Measurements from ENCODE around the gene SPATS2L.

Gene SPATS2L

DNA sequence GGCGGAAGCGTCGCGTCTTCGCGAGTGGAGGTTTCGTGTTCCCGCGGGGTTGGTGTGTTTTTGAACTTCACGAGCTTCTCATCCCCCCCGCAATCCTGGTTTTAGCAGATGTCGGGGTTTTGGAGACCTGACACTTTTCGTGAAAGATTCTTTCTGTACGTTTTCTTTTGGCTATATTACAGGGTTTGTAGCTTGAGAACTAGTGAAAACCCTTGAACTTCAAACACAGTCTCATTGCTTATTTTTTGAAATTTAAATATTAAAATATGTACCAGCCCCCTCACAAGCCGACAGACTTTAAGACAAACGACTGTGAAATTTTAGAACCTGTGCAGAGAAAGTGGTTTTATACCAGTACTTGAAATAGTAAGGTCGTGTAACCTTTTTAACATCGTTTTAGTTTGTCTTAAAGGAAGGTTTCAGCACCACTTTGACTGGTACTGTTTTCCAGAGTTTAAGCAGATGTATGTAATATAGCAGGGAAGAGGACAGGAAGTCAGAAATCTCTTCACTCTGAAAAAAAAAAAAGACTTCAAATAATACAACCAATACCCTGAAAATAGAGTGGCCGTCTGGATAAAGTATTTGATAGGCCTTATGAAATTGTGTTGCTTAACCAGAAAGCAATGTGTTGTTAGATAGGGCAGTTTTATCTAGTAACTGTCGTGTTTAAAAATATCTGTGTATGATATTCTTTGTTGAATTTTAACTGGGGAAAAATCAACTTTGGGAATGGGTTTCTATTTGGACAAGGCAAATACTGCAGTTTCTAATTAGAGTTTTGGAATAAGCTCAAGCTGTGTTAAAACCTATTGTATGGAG, 1.4 kb downstream of the SPATS2L start:
- H3K4me3 ChIP-seq (ENCODE audit: low read length in 2 of 2) = peak overlapping the region; percentile 68 to 83
- no peaks in the 10 kb centered on the region for H3K36me3 ChIP-seq (ENCODE audit: control insufficient read depth in 2 of 2, insufficient read depth in 2 of 2, low read length in 2 of 2)
- no peaks in the 10 kb centered on the region for H3K9me3 ChIP-seq (ENCODE audit: control insufficient read depth in 2 of 2, low read length in 2 of 2)
- H3K27ac ChIP-seq (ENCODE audit: low read length) = peak overlapping the region; percentile 53
- peaks cover 18% of the 10 kb centered on the region for H3K4me1 ChIP-seq (ENCODE audit: control insufficient read depth, insufficient read depth, low read length)
- H3K27me3 ChIP-seq (ENCODE audit: control insufficient read depth in 1 of 2, insufficient read depth in 2 of 2, low read length in 2 of 2) = no peaks in the 10 kb centered on the region
- H3K9ac ChIP-seq (ENCODE audit: low read length in 2 of 2) = peak overlapping the region; percentile 61 to 80

DNA sequence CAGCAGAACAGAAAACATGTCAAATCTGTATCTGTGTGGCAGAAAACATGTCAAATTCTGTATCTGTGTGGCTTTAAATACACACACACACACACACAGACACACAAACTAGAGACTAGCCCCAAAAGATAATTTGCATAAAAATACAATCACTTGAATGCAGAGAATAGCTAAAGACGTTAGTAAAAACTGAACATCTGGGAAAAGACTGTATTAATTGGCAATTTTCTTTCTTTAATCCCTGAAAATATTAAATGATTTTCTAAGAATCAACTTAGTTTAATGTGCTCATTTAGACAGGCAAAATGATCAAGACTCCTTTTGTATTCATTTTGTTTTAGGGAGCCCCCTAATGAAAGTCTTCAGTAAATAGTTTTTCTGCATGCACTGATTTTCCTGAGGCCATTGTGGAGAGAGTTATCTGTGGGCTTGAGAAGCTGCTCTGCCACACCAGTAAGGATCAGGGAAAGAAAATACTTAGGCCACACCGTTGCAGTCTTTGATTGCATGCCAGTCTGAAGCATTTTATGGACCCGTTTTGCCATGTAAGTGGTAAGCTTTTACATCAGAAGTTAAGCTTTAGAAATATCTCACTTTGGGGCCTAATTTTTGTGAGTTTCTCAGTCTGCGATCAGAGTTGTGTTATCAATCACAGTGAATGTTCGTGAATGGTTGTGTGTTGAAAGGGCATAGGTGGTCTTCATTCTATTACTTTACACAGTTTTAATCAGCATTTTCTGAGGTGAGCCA, 2.2 kb downstream of the SPATS2L start:
- Histone ChIP-seq H3K4me3 (ENCODE audit: low read length in 2 of 2) (peak overlapping the region in 1 of 2 donors; percentile 83), H3K4me1 (ENCODE audit: control insufficient read depth, insufficient read depth, low read length) (peaks cover 18% of the 10 kb centered on the region), H3K27ac (ENCODE audit: low read length) (no peak overlapping the region), H3K9ac (ENCODE audit: low read length in 2 of 2) (peak overlapping the region in 1 of 2 donors; percentile 61), H3K36me3 (ENCODE audit: control insufficient read depth in 2 of 2, insufficient read depth in 2 of 2, low read length in 2 of 2) (no peaks in the 10 kb centered on the region), H3K9me3 (ENCODE audit: control insufficient read depth in 2 of 2, low read length in 2 of 2) (no peaks in the 10 kb centered on the region), H3K27me3 (ENCODE audit: control insufficient read depth in 1 of 2, insufficient read depth in 2 of 2, low read length in 2 of 2) (no peaks in the 10 kb centered on the region)

DNA sequence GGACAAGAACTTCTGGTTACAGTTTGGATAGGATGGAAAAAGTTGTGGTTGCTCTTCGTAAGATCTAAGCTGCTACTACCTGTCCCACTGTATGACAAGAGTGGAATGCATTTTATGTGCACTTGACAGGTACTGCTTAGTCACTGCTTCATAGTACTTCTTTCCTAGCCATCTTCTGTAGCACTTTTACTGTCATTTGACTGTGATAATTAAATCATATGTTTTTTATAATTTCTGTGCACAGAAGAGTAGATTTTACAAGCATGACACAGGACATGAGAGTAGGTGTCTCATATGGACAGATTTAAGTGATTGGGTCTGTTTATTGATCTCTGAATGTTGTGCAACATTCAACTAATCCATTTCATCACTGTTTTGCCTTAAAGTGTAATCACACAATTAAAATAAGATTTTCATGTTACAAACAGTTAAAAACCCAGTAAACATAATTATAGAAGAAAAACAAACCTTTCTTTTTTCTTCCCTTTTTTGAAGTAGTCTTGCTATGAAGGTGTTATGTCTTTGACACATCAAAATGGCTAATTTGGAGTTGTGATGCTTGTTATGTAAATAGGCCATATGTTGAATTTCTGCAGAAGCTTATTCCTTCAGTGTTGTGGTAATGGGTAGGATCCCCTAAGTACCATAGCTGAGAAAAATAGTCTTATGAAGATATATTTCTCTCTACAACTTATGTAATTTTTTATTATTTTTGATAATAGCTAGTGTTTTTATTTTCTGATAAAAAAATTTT, 3.0 kb downstream of the SPATS2L start:
- H3K27ac ChIP-seq (ENCODE audit: low read length) = no peak overlapping the region
- no peaks in the 10 kb centered on the region for H3K9me3 ChIP-seq (ENCODE audit: control insufficient read depth in 2 of 2, low read length in 2 of 2)
- no peak overlapping the region for H3K9ac ChIP-seq (ENCODE audit: low read length in 2 of 2)
- H3K4me3 ChIP-seq (ENCODE audit: low read length in 2 of 2) = no peak overlapping the region
- peaks cover 18% of the 10 kb centered on the region for H3K4me1 ChIP-seq (ENCODE audit: control insufficient read depth, insufficient read depth, low read length)
- H3K27me3 ChIP-seq (ENCODE audit: control insufficient read depth in 1 of 2, insufficient read depth in 2 of 2, low read length in 2 of 2) = no peaks in the 10 kb centered on the region
- H3K36me3 ChIP-seq (ENCODE audit: control insufficient read depth in 2 of 2, insufficient read depth in 2 of 2, low read length in 2 of 2) = no peaks in the 10 kb centered on the region

DNA sequence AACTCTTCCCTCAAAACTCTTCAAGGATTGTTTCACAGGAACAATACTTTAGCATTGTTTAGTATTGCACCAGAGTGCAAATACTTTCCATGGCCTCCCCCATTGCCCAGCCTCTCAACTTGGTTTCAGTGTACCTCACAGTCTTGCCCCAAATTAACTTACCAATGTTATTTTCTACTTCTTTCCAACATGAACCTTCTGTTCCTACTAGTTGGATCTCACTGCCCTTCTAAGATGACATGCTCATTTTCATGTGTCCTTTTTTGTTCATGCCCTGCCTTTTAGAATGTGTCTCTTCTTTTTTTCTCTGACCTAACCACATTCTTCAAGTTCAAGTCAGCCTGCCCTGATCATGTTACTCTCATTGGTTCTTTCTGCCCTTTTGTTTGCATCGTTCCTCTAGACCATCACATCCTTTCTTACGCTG, 4.1 kb downstream of the SPATS2L start:
- Histone ChIP-seq H3K9me3 (ENCODE audit: control insufficient read depth in 2 of 2, low read length in 2 of 2) (no peaks in the 10 kb centered on the region), H3K36me3 (ENCODE audit: control insufficient read depth in 2 of 2, insufficient read depth in 2 of 2, low read length in 2 of 2) (no peaks in the 10 kb centered on the region), H3K27me3 (ENCODE audit: control insufficient read depth in 1 of 2, insufficient read depth in 2 of 2, low read length in 2 of 2) (no peaks in the 10 kb centered on the region), H3K9ac (ENCODE audit: low read length in 2 of 2) (no peak overlapping the region), H3K4me1 (ENCODE audit: control insufficient read depth, insufficient read depth, low read length) (peaks cover 18% of the 10 kb centered on the region), H3K4me3 (ENCODE audit: low read length in 2 of 2) (no peak overlapping the region), H3K27ac (ENCODE audit: low read length) (no peak overlapping the region)

DNA sequence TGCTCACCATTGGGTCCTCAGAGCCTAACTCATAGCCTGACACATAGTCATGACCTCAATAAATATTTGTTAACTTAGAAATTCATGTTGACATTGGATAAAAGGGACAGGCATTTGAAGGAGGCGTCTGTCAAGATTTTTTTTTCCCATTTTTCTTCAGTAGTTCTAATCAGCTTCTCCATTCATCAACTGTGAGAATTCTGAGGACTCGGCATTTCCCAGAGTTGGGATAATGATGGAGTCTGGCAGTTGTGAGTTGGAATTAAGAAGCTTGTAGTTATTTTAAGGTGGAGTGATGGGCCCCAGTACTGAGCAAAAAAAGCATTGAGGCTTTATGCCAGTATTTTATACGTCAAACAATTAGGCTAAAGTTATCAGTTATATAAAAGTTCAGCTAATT, 4.6 kb downstream of the SPATS2L start:
- Histone ChIP-seq H3K9me3 (ENCODE audit: control insufficient read depth in 2 of 2, low read length in 2 of 2) (no peaks in the 10 kb centered on the region), H3K36me3 (ENCODE audit: control insufficient read depth in 2 of 2, insufficient read depth in 2 of 2, low read length in 2 of 2) (no peaks in the 10 kb centered on the region), H3K27me3 (ENCODE audit: control insufficient read depth in 1 of 2, insufficient read depth in 2 of 2, low read length in 2 of 2) (no peaks in the 10 kb centered on the region), H3K27ac (ENCODE audit: low read length) (no peak overlapping the region), H3K4me1 (ENCODE audit: control insufficient read depth, insufficient read depth, low read length) (peaks cover 15% of the 10 kb centered on the region), H3K9ac (ENCODE audit: low read length in 2 of 2) (no peak overlapping the region), H3K4me3 (ENCODE audit: low read length in 2 of 2) (no peak overlapping the region)

DNA sequence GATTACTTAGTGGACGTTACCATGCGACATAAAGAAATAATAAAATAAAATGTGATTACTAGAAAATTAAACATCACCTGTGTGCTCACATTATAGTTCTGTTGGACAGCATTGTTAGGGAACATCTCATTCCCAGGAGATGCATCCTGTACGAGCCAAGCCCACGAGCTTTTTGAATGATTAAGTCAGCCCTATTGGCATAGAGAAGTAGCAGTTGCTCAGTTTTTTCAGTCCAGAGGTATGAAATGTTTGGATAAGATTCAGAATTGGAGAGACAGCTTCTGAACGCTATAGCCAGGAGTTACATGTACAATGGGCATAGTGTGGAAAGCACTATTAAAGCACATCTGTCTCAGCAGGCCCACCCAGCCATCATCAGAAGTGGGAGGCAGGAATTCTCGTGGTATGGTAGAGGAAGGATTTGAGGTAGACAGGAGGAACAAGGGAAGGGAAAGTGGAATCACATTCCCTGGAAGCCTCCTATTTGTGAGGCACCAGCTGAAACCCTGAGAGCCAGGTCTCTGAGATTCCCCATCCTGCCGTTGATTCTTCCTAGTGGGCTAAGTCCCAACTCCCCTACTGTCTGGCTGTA, 8.6 kb downstream of the SPATS2L start:
- Histone ChIP-seq H3K9me3 (ENCODE audit: control insufficient read depth in 2 of 2, low read length in 2 of 2) (no peaks in the 10 kb centered on the region), H3K27ac (ENCODE audit: low read length) (no peak overlapping the region), H3K36me3 (ENCODE audit: control insufficient read depth in 2 of 2, insufficient read depth in 2 of 2, low read length in 2 of 2) (no peaks in the 10 kb centered on the region), H3K9ac (ENCODE audit: low read length in 2 of 2) (no peak overlapping the region), H3K4me3 (ENCODE audit: low read length in 2 of 2) (no peak overlapping the region), H3K4me1 (ENCODE audit: control insufficient read depth, insufficient read depth, low read length) (peaks cover 17% of the 10 kb centered on the region), H3K27me3 (ENCODE audit: control insufficient read depth in 1 of 2, insufficient read depth in 2 of 2, low read length in 2 of 2) (no peaks in the 10 kb centered on the region)

DNA sequence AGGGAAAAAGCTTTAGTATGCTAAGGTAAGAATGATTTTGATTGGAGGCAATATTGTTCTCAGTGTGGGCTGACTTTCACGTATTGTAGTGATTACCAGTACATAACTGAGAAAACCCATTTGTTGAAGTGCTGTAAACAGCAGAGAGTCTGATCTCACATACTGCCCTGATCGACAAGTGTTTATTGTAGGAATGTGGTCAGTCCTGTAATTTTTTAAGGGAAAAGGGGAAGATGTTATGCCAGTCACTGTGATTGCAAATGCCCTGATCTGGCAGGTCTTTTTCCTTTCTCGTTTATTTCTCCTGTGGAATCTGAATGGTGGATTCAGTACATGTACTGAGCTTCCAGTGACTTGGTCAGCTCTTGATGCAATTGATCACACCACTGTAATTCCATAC, 11.5 kb downstream of the SPATS2L start:
- no peaks in the 10 kb centered on the region for H3K27me3 ChIP-seq (ENCODE audit: control insufficient read depth in 1 of 2, insufficient read depth in 2 of 2, low read length in 2 of 2)
- H3K9me3 ChIP-seq (ENCODE audit: control insufficient read depth in 2 of 2, low read length in 2 of 2) = no peaks in the 10 kb centered on the region
- H3K4me3 ChIP-seq (ENCODE audit: low read length in 2 of 2) = no peak overlapping the region
- no peak overlapping the region for H3K9ac ChIP-seq (ENCODE audit: low read length in 2 of 2)
- peaks cover 6% of the 10 kb centered on the region for H3K4me1 ChIP-seq (ENCODE audit: control insufficient read depth, insufficient read depth, low read length)
- H3K36me3 ChIP-seq (ENCODE audit: control insufficient read depth in 2 of 2, insufficient read depth in 2 of 2, low read length in 2 of 2) = no peaks in the 10 kb centered on the region
- no peak overlapping the region for H3K27ac ChIP-seq (ENCODE audit: low read length)

DNA sequence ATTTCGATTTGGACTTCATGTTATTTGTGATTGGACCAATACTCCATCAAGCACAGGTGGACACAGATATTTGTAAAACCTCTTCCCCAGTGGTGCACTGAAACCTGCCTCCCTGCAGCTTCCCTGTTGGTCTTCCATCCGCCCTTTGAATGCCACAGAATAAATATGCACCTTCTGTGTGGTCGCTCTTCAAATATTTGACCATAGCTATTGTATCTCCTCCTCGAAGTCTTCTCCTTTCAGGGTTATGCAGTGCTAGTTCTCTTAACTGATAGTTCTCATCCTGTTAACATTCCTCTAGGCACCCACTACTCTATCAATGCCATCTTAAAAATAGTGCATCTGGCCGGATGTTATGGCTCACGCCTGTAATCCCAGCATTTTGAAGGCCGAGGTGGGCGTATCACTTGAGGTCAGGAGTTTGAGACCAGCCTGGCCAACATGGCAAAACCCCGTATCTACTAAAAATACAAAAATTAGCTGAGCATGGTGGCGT, 12.5 kb downstream of the SPATS2L start:
- Histone ChIP-seq H3K9me3 (ENCODE audit: control insufficient read depth in 2 of 2, low read length in 2 of 2) (no peaks in the 10 kb centered on the region), H3K4me3 (ENCODE audit: low read length in 2 of 2) (no peak overlapping the region), H3K27ac (ENCODE audit: low read length) (no peak overlapping the region), H3K9ac (ENCODE audit: low read length in 2 of 2) (no peak overlapping the region), H3K27me3 (ENCODE audit: control insufficient read depth in 1 of 2, insufficient read depth in 2 of 2, low read length in 2 of 2) (no peaks in the 10 kb centered on the region), H3K4me1 (ENCODE audit: control insufficient read depth, insufficient read depth, low read length) (peaks cover 6% of the 10 kb centered on the region), H3K36me3 (ENCODE audit: control insufficient read depth in 2 of 2, insufficient read depth in 2 of 2, low read length in 2 of 2) (no peaks in the 10 kb centered on the region)

DNA sequence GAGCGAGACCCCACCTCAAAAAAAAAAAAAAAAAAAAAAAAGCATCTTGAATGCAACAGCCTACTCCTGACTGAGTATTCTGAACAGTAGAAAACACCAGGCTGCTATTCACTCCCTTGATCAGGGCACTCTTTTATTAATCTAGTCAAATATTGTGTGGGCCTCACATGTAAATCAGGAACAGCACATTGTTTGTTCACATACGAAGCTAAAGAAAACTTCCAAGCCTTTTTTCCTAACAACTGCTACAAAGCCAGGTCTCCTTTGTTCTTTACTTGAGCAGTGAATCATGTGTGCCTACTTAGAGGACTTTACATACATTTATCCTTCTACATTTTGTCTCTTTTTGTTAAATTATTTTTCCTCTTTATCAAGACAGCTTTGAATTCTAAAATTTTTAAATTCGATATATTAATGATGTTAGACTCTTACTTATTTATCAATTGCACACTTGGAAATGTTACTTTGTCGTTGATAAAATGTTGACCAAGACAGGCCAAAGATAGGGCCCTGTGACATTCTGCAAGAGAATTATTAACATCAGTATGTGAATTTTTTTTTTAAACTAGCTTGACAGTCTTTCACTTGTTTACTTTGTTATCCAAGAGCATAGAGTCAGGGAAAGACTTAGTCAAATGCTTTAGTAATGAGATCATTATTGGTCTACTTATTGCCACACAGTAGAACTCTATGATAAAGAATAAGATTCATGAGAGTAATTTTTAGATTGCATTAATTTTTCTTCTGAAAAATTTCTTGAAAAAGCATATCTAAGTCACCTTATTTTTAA, 13.2 kb downstream of the SPATS2L start:
- no peak overlapping the region for H3K4me3 ChIP-seq (ENCODE audit: low read length in 2 of 2)
- H3K4me1 ChIP-seq (ENCODE audit: control insufficient read depth, insufficient read depth, low read length) = peaks cover 6% of the 10 kb centered on the region
- H3K9ac ChIP-seq (ENCODE audit: low read length in 2 of 2) = no peak overlapping the region
- H3K27me3 ChIP-seq (ENCODE audit: control insufficient read depth in 1 of 2, insufficient read depth in 2 of 2, low read length in 2 of 2) = no peaks in the 10 kb centered on the region
- no peaks in the 10 kb centered on the region for H3K9me3 ChIP-seq (ENCODE audit: control insufficient read depth in 2 of 2, low read length in 2 of 2)
- H3K36me3 ChIP-seq (ENCODE audit: control insufficient read depth in 2 of 2, insufficient read depth in 2 of 2, low read length in 2 of 2) = no peaks in the 10 kb centered on the region
- no peak overlapping the region for H3K27ac ChIP-seq (ENCODE audit: low read length)

DNA sequence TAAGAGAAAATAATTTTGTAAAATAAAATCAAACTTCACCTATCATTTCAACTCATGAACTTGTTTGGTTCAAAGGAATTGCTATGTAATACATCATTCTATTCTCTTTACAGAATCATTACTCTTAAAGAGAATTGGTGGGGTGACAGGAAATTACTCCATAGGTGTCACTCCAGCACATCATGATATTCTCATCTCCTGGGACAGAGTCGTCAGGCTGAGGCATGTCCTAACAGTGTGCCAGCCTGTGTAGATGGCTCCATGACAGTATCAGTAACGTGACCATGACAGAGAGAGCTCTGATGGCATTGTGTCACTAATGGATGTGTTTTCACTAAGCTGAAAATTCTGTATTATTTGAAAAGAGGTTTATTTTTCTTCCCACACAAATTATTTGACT, 13.9 kb downstream of the SPATS2L start:
- no peaks in the 10 kb centered on the region for H3K36me3 ChIP-seq (ENCODE audit: control insufficient read depth in 2 of 2, insufficient read depth in 2 of 2, low read length in 2 of 2)
- H3K4me1 ChIP-seq (ENCODE audit: control insufficient read depth, insufficient read depth, low read length) = peaks cover 6% of the 10 kb centered on the region
- no peak overlapping the region for H3K4me3 ChIP-seq (ENCODE audit: low read length in 2 of 2)
- H3K27ac ChIP-seq (ENCODE audit: low read length) = no peak overlapping the region
- no peaks in the 10 kb centered on the region for H3K9me3 ChIP-seq (ENCODE audit: control insufficient read depth in 2 of 2, low read length in 2 of 2)
- no peaks in the 10 kb centered on the region for H3K27me3 ChIP-seq (ENCODE audit: control insufficient read depth in 1 of 2, insufficient read depth in 2 of 2, low read length in 2 of 2)
- no peak overlapping the region for H3K9ac ChIP-seq (ENCODE audit: low read length in 2 of 2)

Data from stomach smooth muscle (tissue), 2 donors.